ENCODE results near the gene CELSR1. TPM values are rescaled to one million over a fixed set of nuclear protein-coding genes. Genes with fewer than 3 reads are reported as not detected.

Gene CELSR1
- total RNA-seq, 1 experiment from 2014 or later = 37.6 TPM

DNA sequence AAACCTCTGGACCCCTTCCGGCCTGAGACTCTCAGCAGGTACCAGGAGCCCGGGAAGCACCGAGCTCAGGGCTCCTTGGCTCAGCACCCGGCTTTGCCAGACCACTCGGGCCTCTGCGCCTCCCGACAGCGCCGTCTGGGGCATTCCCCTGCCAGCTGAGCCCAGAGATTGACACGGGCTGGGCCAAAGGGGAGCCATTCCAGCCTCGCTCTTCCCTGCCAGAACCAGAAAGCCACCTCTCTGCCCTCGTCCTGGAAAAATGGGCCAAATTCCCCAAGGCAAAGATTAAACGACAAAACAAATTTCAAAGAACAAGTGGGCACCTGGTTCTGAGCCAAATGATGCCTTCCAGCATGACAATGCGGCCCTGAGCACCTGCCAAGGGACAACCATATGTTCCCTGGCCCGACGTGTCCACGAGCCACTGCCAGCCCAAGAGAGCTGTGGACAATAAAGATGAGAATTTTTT, 59.3 kb downstream of the CELSR1 start:
- no peak for TF ChIP-seq EZH2 (IDR thresholded peaks at IDR 0.05; ENCODE audit: low read depth)
- TF ChIP-seq, protein P1, sequence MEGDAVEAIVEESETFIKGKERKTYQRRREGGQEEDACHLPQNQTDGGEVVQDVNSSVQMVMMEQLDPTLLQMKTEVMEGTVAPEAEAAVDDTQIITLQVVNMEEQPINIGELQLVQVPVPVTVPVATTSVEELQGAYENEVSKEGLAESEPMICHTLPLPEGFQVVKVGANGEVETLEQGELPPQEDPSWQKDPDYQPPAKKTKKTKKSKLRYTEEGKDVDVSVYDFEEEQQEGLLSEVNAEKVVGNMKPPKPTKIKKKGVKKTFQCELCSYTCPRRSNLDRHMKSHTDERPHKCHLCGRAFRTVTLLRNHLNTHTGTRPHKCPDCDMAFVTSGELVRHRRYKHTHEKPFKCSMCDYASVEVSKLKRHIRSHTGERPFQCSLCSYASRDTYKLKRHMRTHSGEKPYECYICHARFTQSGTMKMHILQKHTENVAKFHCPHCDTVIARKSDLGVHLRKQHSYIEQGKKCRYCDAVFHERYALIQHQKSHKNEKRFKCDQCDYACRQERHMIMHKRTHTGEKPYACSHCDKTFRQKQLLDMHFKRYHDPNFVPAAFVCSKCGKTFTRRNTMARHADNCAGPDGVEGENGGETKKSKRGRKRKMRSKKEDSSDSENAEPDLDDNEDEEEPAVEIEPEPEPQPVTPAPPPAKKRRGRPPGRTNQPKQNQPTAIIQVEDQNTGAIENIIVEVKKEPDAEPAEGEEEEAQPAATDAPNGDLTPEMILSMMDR (conservative IDR thresholded peaks at IDR 0.05) = no peak
- POLR2A ChIA-PET (ENCODE audit: unreplicated experiment) = no interaction called here
- no peak overlapping the region for H3K27ac ChIP-seq
- H3F3A ChIP-seq (ENCODE audit: insufficient read depth, low read depth) = peaks cover 4% of the 10 kb centered on the region; the same call in 1 of the 2 replicates
- H2AFZ ChIP-seq = no peak overlapping the region
- H3K4me2 ChIP-seq = no peak overlapping the region
- no peak overlapping the region for H3K4me3 ChIP-seq
- intact Hi-C loops (cut with micrococcal nuclease; ENCODE audit: unreplicated experiment) = no loop called here
- peaks cover 4% of the 10 kb centered on the region; the same call in 1 of the 2 replicates for H3K79me2 ChIP-seq (ENCODE audit: low read depth)
- H3K4me1 ChIP-seq (replicated peaks; ENCODE audit: insufficient read depth) = no peaks in the 10 kb centered on the region
- no peaks in the 10 kb centered on the region; the same call in 1 of the 2 replicates for H4K20me1 ChIP-seq (ENCODE audit: insufficient read depth)
- H3K9me2 ChIP-seq (ENCODE audit: insufficient read depth) = no peaks in the 10 kb centered on the region
- no peaks in the 10 kb centered on the region for H3K27me3 ChIP-seq (ENCODE audit: insufficient read depth, low read depth)
- CTCF ChIA-PET = no interaction called here
- H3K36me3 ChIP-seq (ENCODE audit: low read depth) = no peaks in the 10 kb centered on the region
- no peak for DNase-seq
- no peaks in the 10 kb centered on the region for H3K9me3 ChIP-seq (ENCODE audit: insufficient read depth, low read depth)
- no TSS peak for BruUV-seq (replicated peaks)

DNA sequence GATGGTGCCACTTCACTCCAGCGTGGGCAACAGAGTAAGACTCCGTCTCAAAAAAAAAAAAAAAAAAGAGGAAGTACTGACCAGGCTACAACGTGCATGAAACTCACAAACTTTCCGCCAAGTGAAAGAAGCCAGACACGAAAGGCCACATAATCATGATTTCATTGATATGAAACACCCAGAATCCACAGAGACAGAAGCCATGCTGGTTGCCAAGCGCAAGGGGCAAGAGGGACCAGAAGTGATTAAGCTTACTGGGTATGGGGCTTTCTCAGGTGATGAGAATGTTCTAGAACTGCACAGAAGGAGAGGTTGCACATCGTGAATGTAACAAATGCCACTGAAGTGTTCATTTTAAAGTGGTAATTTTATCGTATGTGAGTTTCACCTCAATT, 60.9 kb downstream of the CELSR1 start:
- no peak for DNase-seq
- Histone ChIP-seq H3K4me2 (no peak overlapping the region), H3K79me2 (ENCODE audit: low read depth) (peaks cover 4% of the 10 kb centered on the region; the same call in 1 of the 2 replicates), H3K27ac (no peak overlapping the region), H2AFZ (no peak overlapping the region), H3K9me2 (ENCODE audit: insufficient read depth) (no peaks in the 10 kb centered on the region), H4K20me1 (ENCODE audit: insufficient read depth) (no peaks in the 10 kb centered on the region; the same call in 1 of the 2 replicates), H3K4me3 (no peak overlapping the region), H3F3A (ENCODE audit: insufficient read depth, low read depth) (peaks cover 9% of the 10 kb centered on the region), H3K9me3 (ENCODE audit: insufficient read depth, low read depth) (no peaks in the 10 kb centered on the region), H3K4me1 (replicated peaks; ENCODE audit: insufficient read depth) (no peaks in the 10 kb centered on the region), H3K36me3 (ENCODE audit: low read depth) (no peaks in the 10 kb centered on the region), H3K27me3 (ENCODE audit: insufficient read depth, low read depth) (no peaks in the 10 kb centered on the region)
- intact Hi-C loops (cut with micrococcal nuclease; ENCODE audit: unreplicated experiment) = no loop called here
- TF ChIP-seq, protein P1 (conservative IDR thresholded peaks at IDR 0.05) = no peak
- no peak for TF ChIP-seq EZH2 (IDR thresholded peaks at IDR 0.05; ENCODE audit: low read depth)
- POLR2A ChIA-PET (ENCODE audit: unreplicated experiment) = interaction anchor here (0.6 kb wide), 1 partner anchor 37 kb away, joined by 3 read pairs; no protein-coding TSS in a partner anchor
- CTCF ChIA-PET = no interaction called here
- BruUV-seq (replicated peaks) = no TSS peak

DNA sequence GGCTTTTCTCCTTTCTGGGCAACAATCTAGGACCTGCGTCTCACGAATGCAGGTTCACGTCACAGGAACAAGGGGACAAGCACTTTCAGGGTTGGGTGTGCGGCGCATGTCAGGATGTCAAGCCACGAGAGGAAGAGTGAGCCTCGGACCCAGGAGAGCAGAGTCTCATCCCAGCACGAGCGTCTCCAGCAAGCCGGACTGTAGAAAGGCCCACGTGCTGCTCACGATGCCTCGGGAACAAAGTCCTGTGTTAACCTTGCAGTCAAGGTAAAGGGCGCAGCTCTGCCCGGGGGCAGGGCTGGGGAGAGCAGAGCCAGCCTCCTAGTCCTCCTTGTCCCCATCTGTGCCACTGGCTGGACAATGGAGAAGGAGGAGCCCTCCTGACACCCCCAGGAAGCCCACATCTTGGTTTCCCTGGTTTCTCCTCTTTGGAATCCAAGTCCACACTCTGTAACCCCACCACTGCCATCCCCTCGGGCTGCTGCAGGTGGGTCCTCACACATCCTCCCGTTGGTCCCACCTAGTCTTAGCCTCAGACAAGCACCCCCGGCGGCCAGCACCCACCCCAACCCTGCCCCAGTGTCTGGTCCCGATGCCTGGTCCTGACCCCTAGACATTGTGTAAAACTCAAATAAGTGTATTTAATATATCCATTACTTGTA, 63.4 kb downstream of the CELSR1 start:
- Histone ChIP-seq H2AFZ (no peak overlapping the region), H4K20me1 (ENCODE audit: insufficient read depth) (no peaks in the 10 kb centered on the region; the same call in 1 of the 2 replicates), H3K27ac (no peak overlapping the region), H3K36me3 (ENCODE audit: low read depth) (no peaks in the 10 kb centered on the region), H3K4me2 (no peak overlapping the region), H3F3A (ENCODE audit: insufficient read depth, low read depth) (peaks cover 9% of the 10 kb centered on the region), H3K4me1 (replicated peaks; ENCODE audit: insufficient read depth) (no peaks in the 10 kb centered on the region), H3K4me3 (no peak overlapping the region), H3K9me3 (ENCODE audit: insufficient read depth, low read depth) (no peaks in the 10 kb centered on the region), H3K79me2 (ENCODE audit: low read depth) (peaks cover 4% of the 10 kb centered on the region; the same call in 1 of the 2 replicates), H3K27me3 (ENCODE audit: insufficient read depth, low read depth) (no peaks in the 10 kb centered on the region), H3K9me2 (ENCODE audit: insufficient read depth) (no peaks in the 10 kb centered on the region)
- DNase-seq = no peak
- intact Hi-C loops (cut with micrococcal nuclease; ENCODE audit: unreplicated experiment) = no loop called here
- POLR2A ChIA-PET (ENCODE audit: unreplicated experiment) = no interaction called here
- CTCF ChIA-PET = no interaction called here
- TF ChIP-seq, protein P1 (conservative IDR thresholded peaks at IDR 0.05) = no peak
- TF ChIP-seq EZH2 (IDR thresholded peaks at IDR 0.05; ENCODE audit: low read depth) = no peak
- BruUV-seq (replicated peaks) = no TSS peak
